Measurements from ENCODE around the gene CERS6.

The CERS6 gene

GRCh38 chr2:168775837-168776236 is 319.8 kb downstream of the CERS6 start:
- DNase-seq (ENCODE audit: low read depth) = no peak
- H3K4me3 ChIP-seq (ENCODE audit: low read depth, low read length) = no peak overlapping the region
- TF ChIP-seq POLR2A (IDR thresholded peaks at IDR 0.05; ENCODE audit: extremely low read depth, insufficient read length) = no peak
- TF ChIP-seq MAX (IDR thresholded peaks at IDR 0.05; ENCODE audit: low read depth, low read length) = no peak
- no peak for TF ChIP-seq MYC (IDR thresholded peaks at IDR 0.05; ENCODE audit: low read depth, low read length)
- TF ChIP-seq CTCF (IDR thresholded peaks at IDR 0.05; ENCODE audit: low read depth, low read length) = no peak

GRCh38 chr2:168780669-168781071 is 324.6 kb downstream of the CERS6 start:
- TF ChIP-seq MAX (IDR thresholded peaks at IDR 0.05; ENCODE audit: low read depth, low read length) (no peak), MYC (IDR thresholded peaks at IDR 0.05; ENCODE audit: low read depth, low read length) (no peak), CTCF (IDR thresholded peaks at IDR 0.05; ENCODE audit: low read depth, low read length) (no peak), POLR2A (IDR thresholded peaks at IDR 0.05; ENCODE audit: extremely low read depth, insufficient read length) (no peak)
- no peak for DNase-seq (ENCODE audit: low read depth)
- H3K4me3 ChIP-seq (ENCODE audit: low read depth, low read length) = no peak overlapping the region

GRCh38 chr2:168781191-168781817 is 325.2 kb downstream of the CERS6 start:
- no peak overlapping the region for H3K4me3 ChIP-seq (ENCODE audit: low read depth, low read length)
- TF ChIP-seq MYC (IDR thresholded peaks at IDR 0.05; ENCODE audit: low read depth, low read length) = no peak
- TF ChIP-seq CTCF (IDR thresholded peaks at IDR 0.05; ENCODE audit: low read depth, low read length) = no peak
- no peak for TF ChIP-seq MAX (IDR thresholded peaks at IDR 0.05; ENCODE audit: low read depth, low read length)
- TF ChIP-seq POLR2A (IDR thresholded peaks at IDR 0.05; ENCODE audit: extremely low read depth, insufficient read length) = no peak
- no peak for DNase-seq (ENCODE audit: low read depth)

GRCh38 chr2:168782271-168782670 is 326.2 kb downstream of the CERS6 start:
- TF ChIP-seq CTCF (IDR thresholded peaks at IDR 0.05; ENCODE audit: low read depth, low read length) = no peak
- TF ChIP-seq MAX (IDR thresholded peaks at IDR 0.05; ENCODE audit: low read depth, low read length) = no peak
- no peak for TF ChIP-seq POLR2A (IDR thresholded peaks at IDR 0.05; ENCODE audit: extremely low read depth, insufficient read length)
- no peak for TF ChIP-seq MYC (IDR thresholded peaks at IDR 0.05; ENCODE audit: low read depth, low read length)
- no peak for DNase-seq (ENCODE audit: low read depth)
- no peak overlapping the region for H3K4me3 ChIP-seq (ENCODE audit: low read depth, low read length)

- DNase-seq (ENCODE audit: low read depth) = no peak
- TF ChIP-seq POLR2A (IDR thresholded peaks at IDR 0.05; ENCODE audit: extremely low read depth, insufficient read length) (no peak), MYC (IDR thresholded peaks at IDR 0.05; ENCODE audit: low read depth, low read length) (no peak), MAX (IDR thresholded peaks at IDR 0.05; ENCODE audit: low read depth, low read length) (no peak)
Measured at GRCh38 chr2:168784993-168785392, 328.9 kb downstream of the CERS6 start.

GRCh38 chr2:168787098-168787781 is 331.2 kb downstream of the CERS6 start:
- DNase-seq (ENCODE audit: low read depth) = no peak
- no peak for TF ChIP-seq POLR2A (IDR thresholded peaks at IDR 0.05; ENCODE audit: extremely low read depth, insufficient read length)
- TF ChIP-seq MAX (IDR thresholded peaks at IDR 0.05; ENCODE audit: low read depth, low read length) = no peak
- no peak for TF ChIP-seq MYC (IDR thresholded peaks at IDR 0.05; ENCODE audit: low read depth, low read length)
- no peak for TF ChIP-seq CTCF (IDR thresholded peaks at IDR 0.05; ENCODE audit: low read depth, low read length)
- no peak overlapping the region for H3K4me3 ChIP-seq (ENCODE audit: low read depth, low read length)

More at GRCh38 chr2:168784993-168785392, 328.9 kb downstream of the CERS6 start:
- no peak overlapping the region for H3K4me3 ChIP-seq (ENCODE audit: low read depth, low read length)
